Measurements from ENCODE around the gene HSPA6.
A peak's percentile ranks its signal among the peaks of the same experiment; 100 is the strongest.
"Not testable (repeated sequence)": the region's sequence is repeated elsewhere in the genome, so short reads cannot be mapped to it uniquely, and the experiment has no call there.

The HSPA6 gene

GRCh38 chr1:161523817-161524741 is at the start of gene HSPA6:
TSS of gene HSPA6 (plus strand) at chr1:161524540. CDS start at chr1:161524659, 119 bp downstream.
- H3K4me1 ChIP-seq (ENCODE audit: control insufficient read depth in 1 of 2, insufficient read depth in 2 of 2, low read length in 2 of 2); H3K9me3 ChIP-seq (ENCODE audit: control insufficient read depth in 1 of 2, low read length in 2 of 2); H3K27me3 ChIP-seq (ENCODE audit: control insufficient read depth in 1 of 2, insufficient read depth in 2 of 2, low read length in 2 of 2); H3K27ac ChIP-seq (ENCODE audit: low read depth, low read length); H3K36me3 ChIP-seq (ENCODE audit: control insufficient read depth in 1 of 2, insufficient read depth in 2 of 2, low read length in 2 of 2): not testable (repeated sequence)
- Histone ChIP-seq H3K9ac (ENCODE audit: low read depth in 1 of 2, low read length in 2 of 2) (peak within 1 kb of the TSS; percentile 57 to 82), H3K4me3 (ENCODE audit: low read depth in 1 of 2, low read length in 2 of 2) (peak within 1 kb of the TSS; percentile 76 to 81)

GRCh38 chr1:161477711-161478110 is 46.6 kb upstream of the HSPA6 start:
- not testable (repeated sequence) for H3K9ac ChIP-seq (ENCODE audit: low read depth in 1 of 2, low read length in 2 of 2); H3K4me3 ChIP-seq (ENCODE audit: low read depth in 1 of 2, low read length in 2 of 2); H3K36me3 ChIP-seq (ENCODE audit: control insufficient read depth in 1 of 2, insufficient read depth in 2 of 2, low read length in 2 of 2); H3K4me1 ChIP-seq (ENCODE audit: control insufficient read depth in 1 of 2, insufficient read depth in 2 of 2, low read length in 2 of 2); H3K9me3 ChIP-seq (ENCODE audit: control insufficient read depth in 1 of 2, low read length in 2 of 2); H3K27ac ChIP-seq (ENCODE audit: low read depth, low read length)
- peaks cover 17 to 18% of the 10 kb centered on the region in 2 donors for H3K27me3 ChIP-seq (ENCODE audit: control insufficient read depth in 1 of 2, insufficient read depth in 2 of 2, low read length in 2 of 2)

- Histone ChIP-seq H3K9me3 (ENCODE audit: control insufficient read depth in 1 of 2, low read length in 2 of 2) (no peaks in the 10 kb centered on the region), H3K4me3 (ENCODE audit: low read depth in 1 of 2, low read length in 2 of 2) (no peak overlapping the region), H3K9ac (ENCODE audit: low read depth in 1 of 2, low read length in 2 of 2) (no peak overlapping the region), H3K27ac (ENCODE audit: low read depth, low read length) (no peak overlapping the region), H3K27me3 (ENCODE audit: control insufficient read depth in 1 of 2, insufficient read depth in 2 of 2, low read length in 2 of 2) (peaks cover 13 to 14% of the 10 kb centered on the region in 2 donors), H3K36me3 (ENCODE audit: control insufficient read depth in 1 of 2, insufficient read depth in 2 of 2, low read length in 2 of 2) (no peaks in the 10 kb centered on the region), H3K4me1 (ENCODE audit: control insufficient read depth in 1 of 2, insufficient read depth in 2 of 2, low read length in 2 of 2) (no peaks in the 10 kb centered on the region)
Observed at GRCh38 chr1:161478985-161479384, 45.4 kb upstream of the HSPA6 start.

GRCh38 chr1:161480381-161481035 is 43.8 kb upstream of the HSPA6 start:
- H3K4me3 ChIP-seq (ENCODE audit: low read depth in 1 of 2, low read length in 2 of 2): no peak overlapping the region
- H3K9ac ChIP-seq (ENCODE audit: low read depth in 1 of 2, low read length in 2 of 2): no peak overlapping the region
- no peak overlapping the region for H3K27ac ChIP-seq (ENCODE audit: low read depth, low read length)
- H3K4me1 ChIP-seq (ENCODE audit: control insufficient read depth in 1 of 2, insufficient read depth in 2 of 2, low read length in 2 of 2): no peaks in the 10 kb centered on the region
- H3K9me3 ChIP-seq (ENCODE audit: control insufficient read depth in 1 of 2, low read length in 2 of 2): no peaks in the 10 kb centered on the region
- no peaks in the 10 kb centered on the region for H3K36me3 ChIP-seq (ENCODE audit: control insufficient read depth in 1 of 2, insufficient read depth in 2 of 2, low read length in 2 of 2)
- H3K27me3 ChIP-seq (ENCODE audit: control insufficient read depth in 1 of 2, insufficient read depth in 2 of 2, low read length in 2 of 2): peaks cover 13 to 14% of the 10 kb centered on the region in 2 donors

- H3K9me3 ChIP-seq (ENCODE audit: control insufficient read depth in 1 of 2, low read length in 2 of 2): no peaks in the 10 kb centered on the region
- no peaks in the 10 kb centered on the region for H3K4me1 ChIP-seq (ENCODE audit: control insufficient read depth in 1 of 2, insufficient read depth in 2 of 2, low read length in 2 of 2)
- no peak overlapping the region for H3K27ac ChIP-seq (ENCODE audit: low read depth, low read length)
- H3K9ac ChIP-seq (ENCODE audit: low read depth in 1 of 2, low read length in 2 of 2): no peak overlapping the region
- H3K27me3 ChIP-seq (ENCODE audit: control insufficient read depth in 1 of 2, insufficient read depth in 2 of 2, low read length in 2 of 2): peaks cover 13 to 14% of the 10 kb centered on the region in 2 donors
- H3K4me3 ChIP-seq (ENCODE audit: low read depth in 1 of 2, low read length in 2 of 2): no peak overlapping the region
- no peaks in the 10 kb centered on the region for H3K36me3 ChIP-seq (ENCODE audit: control insufficient read depth in 1 of 2, insufficient read depth in 2 of 2, low read length in 2 of 2)
Observed at GRCh38 chr1:161481624-161482392, 42.5 kb upstream of the HSPA6 start.

- H3K9me3 ChIP-seq (ENCODE audit: control insufficient read depth in 1 of 2, low read length in 2 of 2): no peaks in the 10 kb centered on the region
- H3K9ac ChIP-seq (ENCODE audit: low read depth in 1 of 2, low read length in 2 of 2): no peak overlapping the region
- peaks cover 13 to 14% of the 10 kb centered on the region in 2 donors for H3K27me3 ChIP-seq (ENCODE audit: control insufficient read depth in 1 of 2, insufficient read depth in 2 of 2, low read length in 2 of 2)
- no peaks in the 10 kb centered on the region for H3K36me3 ChIP-seq (ENCODE audit: control insufficient read depth in 1 of 2, insufficient read depth in 2 of 2, low read length in 2 of 2)
- no peak overlapping the region for H3K27ac ChIP-seq (ENCODE audit: low read depth, low read length)
- H3K4me1 ChIP-seq (ENCODE audit: control insufficient read depth in 1 of 2, insufficient read depth in 2 of 2, low read length in 2 of 2): no peaks in the 10 kb centered on the region
- H3K4me3 ChIP-seq (ENCODE audit: low read depth in 1 of 2, low read length in 2 of 2): no peak overlapping the region
Observed at GRCh38 chr1:161482610-161483009, 41.7 kb upstream of the HSPA6 start.

- peaks cover 13 to 14% of the 10 kb centered on the region in 2 donors for H3K27me3 ChIP-seq (ENCODE audit: control insufficient read depth in 1 of 2, insufficient read depth in 2 of 2, low read length in 2 of 2)
- no peaks in the 10 kb centered on the region for H3K36me3 ChIP-seq (ENCODE audit: control insufficient read depth in 1 of 2, insufficient read depth in 2 of 2, low read length in 2 of 2)
- no peak overlapping the region for H3K27ac ChIP-seq (ENCODE audit: low read depth, low read length)
Observed at GRCh38 chr1:161483361-161483760, 41.0 kb upstream of the HSPA6 start.

GRCh38 chr1:161484613-161485012 is 39.7 kb upstream of the HSPA6 start:
- no peaks in the 10 kb centered on the region for H3K36me3 ChIP-seq (ENCODE audit: control insufficient read depth in 1 of 2, insufficient read depth in 2 of 2, low read length in 2 of 2)

More at GRCh38 chr1:161483361-161483760, 41.0 kb upstream of the HSPA6 start:
- no peak overlapping the region for H3K4me3 ChIP-seq (ENCODE audit: low read depth in 1 of 2, low read length in 2 of 2)
- no peaks in the 10 kb centered on the region for H3K4me1 ChIP-seq (ENCODE audit: control insufficient read depth in 1 of 2, insufficient read depth in 2 of 2, low read length in 2 of 2)
- H3K9ac ChIP-seq (ENCODE audit: low read depth in 1 of 2, low read length in 2 of 2): no peak overlapping the region
- H3K9me3 ChIP-seq (ENCODE audit: control insufficient read depth in 1 of 2, low read length in 2 of 2): no peaks in the 10 kb centered on the region

GRCh38 chr1:161486806-161487741 is 37.3 kb upstream of the HSPA6 start:
- Histone ChIP-seq H3K4me1 (ENCODE audit: control insufficient read depth in 1 of 2, insufficient read depth in 2 of 2, low read length in 2 of 2) (no peaks in the 10 kb centered on the region), H3K9ac (ENCODE audit: low read depth in 1 of 2, low read length in 2 of 2) (no peak overlapping the region), H3K36me3 (ENCODE audit: control insufficient read depth in 1 of 2, insufficient read depth in 2 of 2, low read length in 2 of 2) (no peaks in the 10 kb centered on the region), H3K27me3 (ENCODE audit: control insufficient read depth in 1 of 2, insufficient read depth in 2 of 2, low read length in 2 of 2) (peaks cover 7 to 18% of the 10 kb centered on the region in 2 donors), H3K9me3 (ENCODE audit: control insufficient read depth in 1 of 2, low read length in 2 of 2) (no peaks in the 10 kb centered on the region), H3K27ac (ENCODE audit: low read depth, low read length) (no peak overlapping the region), H3K4me3 (ENCODE audit: low read depth in 1 of 2, low read length in 2 of 2) (no peak overlapping the region)

More at GRCh38 chr1:161484613-161485012, 39.7 kb upstream of the HSPA6 start:
- Histone ChIP-seq H3K4me3 (ENCODE audit: low read depth in 1 of 2, low read length in 2 of 2) (no peak overlapping the region), H3K9me3 (ENCODE audit: control insufficient read depth in 1 of 2, low read length in 2 of 2) (no peaks in the 10 kb centered on the region), H3K27me3 (ENCODE audit: control insufficient read depth in 1 of 2, insufficient read depth in 2 of 2, low read length in 2 of 2) (peaks cover 15 to 18% of the 10 kb centered on the region in 2 donors), H3K9ac (ENCODE audit: low read depth in 1 of 2, low read length in 2 of 2) (no peak overlapping the region), H3K4me1 (ENCODE audit: control insufficient read depth in 1 of 2, insufficient read depth in 2 of 2, low read length in 2 of 2) (no peaks in the 10 kb centered on the region), H3K27ac (ENCODE audit: low read depth, low read length) (no peak overlapping the region)
